Thyroid gland (tissue), 4 donors: ENCODE results near the gene NDUFA13. TPM values are rescaled to one million over a fixed set of nuclear protein-coding genes. Genes with fewer than 3 reads are reported as not detected.

Experiments
- DNase-seq, 2 donors: peaks; one replicate each; pipeline ENCODE4 v3.0.0-alpha.2; 2019
- H3K27ac ChIP-seq, 3 donors: fragments of 200-600 bp; sonication (generic); 1 replicate in 2 of 3; 2 replicates in 1 of 3; pipeline ENCODE4 v1.5.1; 2016 to 2019; ENCODE audit warnings: mild to moderate bottlenecking in 1 of 3, moderate library complexity in 1 of 3
- H3K27me3 ChIP-seq: fragments of 200-600 bp; sonication (generic); one replicate; pipeline ENCODE4 v1.5.1; 2019
- H3K36me3 ChIP-seq, 2 donors: fragments of 200-600 bp; sonication (generic); one replicate each; pipeline ENCODE4 v1.5.1; 2016 to 2019
- H3K4me1 ChIP-seq, 2 donors: fragments of 200-600 bp; sonication (generic); one replicate each; pipeline ENCODE4 v1.5.1; 2017 to 2019
- H3K4me3 ChIP-seq, 3 donors: fragments of 200-600 bp; sonication (generic); replicated peaks in 1 of 3; 1 replicate in 2 of 3; 2 replicates in 1 of 3; pipeline ENCODE4 v1.5.1; 2016; ENCODE audit warnings: mild to moderate bottlenecking in 1 of 3
- H3K9me3 ChIP-seq: fragments of 200-600 bp; sonication (generic); one replicate; pipeline ENCODE4 v1.5.1; 2017
- POLR2A ChIP-seq, 2 donors: fragments of 450-650 bp; IDR thresholded peaks; one replicate each; pipeline ENCODE4 v1.6.1; 2017; ENCODE audit warnings: antibody characterized with exemption in 2 of 2, mild to moderate bottlenecking in 2 of 2, moderate library complexity in 1 of 2
- WGBS, 2 donors: methylation state at CpG; one replicate each; pipeline ENCODE4 v1.1.5; 2017; 5-methylcytosine and 5-hydroxymethylcytosine counted together
- intact Hi-C: fragments of 100-400 bp; cut with DNase I; formaldehyde crosslinking; loops from one replicate; pipeline ENCODE4 v1.15.1; 2023
- total RNA-seq, 4 donors: library from RNA; depleted of rRNA; stranded (reverse); fragments of >200 nt; gene quantifications; one replicate each; pipeline ENCODE4 v1.2.3, GENCODE V29; 2016
- TF ChIP-seq, protein P1 (sequence below), 6 experiments: fragments of 200-600 bp in 3 of 6; fragments of 450-650 bp in 3 of 6; sonication (generic) in 3 of 6; IDR thresholded peaks; one replicate each; pipeline ENCODE4 v1.5.1; 2016 to 2019; ENCODE audit warnings: antibody characterized with exemption in 6 of 6, mild to moderate bottlenecking in 2 of 6, inconsistent platforms in 1 of 6, moderate library complexity in 1 of 6

The NDUFA13 gene
- total RNA-seq, 4 donors from 2014 or later, result 32.8 to 265 (median 63.6) TPM

DNA sequence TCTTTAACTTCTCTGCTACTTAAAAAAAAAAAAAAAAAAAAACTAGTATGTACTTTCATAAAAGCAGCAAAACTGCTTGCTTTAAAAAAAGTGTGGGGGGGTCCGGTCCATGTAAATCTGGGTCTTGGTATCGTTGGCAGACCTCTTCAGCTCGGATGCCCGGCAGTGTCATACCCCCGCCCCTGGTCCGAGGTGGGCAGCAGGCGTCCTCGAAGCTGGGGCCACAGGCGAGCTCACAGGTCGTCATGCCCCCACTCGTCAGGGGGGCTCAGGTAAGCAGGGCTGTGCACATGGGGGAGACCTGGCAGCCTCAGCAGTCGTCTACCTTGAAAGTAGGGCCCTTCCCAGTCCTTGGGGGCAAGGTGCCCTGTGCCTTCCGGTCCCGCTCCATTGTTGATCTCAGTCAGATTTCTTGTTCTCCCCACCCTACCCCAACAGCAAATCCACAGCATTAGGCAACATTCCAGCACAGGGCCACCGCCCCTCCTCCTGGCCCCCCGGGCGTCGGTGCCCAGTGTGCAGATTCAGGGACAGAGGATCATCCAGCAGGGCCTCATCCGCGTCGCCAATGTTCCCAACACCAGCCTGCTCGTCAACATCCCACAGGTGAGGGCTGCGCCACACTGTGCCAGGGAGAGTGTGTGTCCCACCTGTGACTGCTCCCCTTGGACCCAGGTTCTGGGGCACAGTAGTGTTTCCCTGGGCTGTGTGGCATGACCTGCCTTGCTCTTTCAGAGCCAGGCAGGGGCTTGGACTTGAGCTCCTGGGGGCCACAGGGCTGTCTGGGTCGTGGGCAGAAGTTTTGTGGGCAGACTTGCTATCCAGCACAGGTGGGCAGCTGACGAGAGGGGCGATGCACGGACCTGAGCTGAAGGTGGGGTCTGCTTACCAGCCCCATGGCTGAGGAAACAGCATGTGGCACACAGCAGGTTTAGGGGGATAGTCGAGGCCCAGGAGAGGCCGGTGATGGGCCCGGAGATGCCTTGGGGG, 20.1 kb upstream of the NDUFA13 start:
- no peak for DNase-seq
- Histone ChIP-seq H3K36me3 (peaks cover 55 to 59% of the 10 kb centered on the region in 2 donors), H3K4me1 (no peaks in the 10 kb centered on the region), H3K4me3 (no peak overlapping the region), H3K9me3 (no peaks in the 10 kb centered on the region), H3K27me3 (no peaks in the 10 kb centered on the region), H3K27ac (no peak overlapping the region)
- no peak for TF ChIP-seq POLR2A (IDR thresholded peaks at IDR 0.05)
- TF ChIP-seq, protein P1, sequence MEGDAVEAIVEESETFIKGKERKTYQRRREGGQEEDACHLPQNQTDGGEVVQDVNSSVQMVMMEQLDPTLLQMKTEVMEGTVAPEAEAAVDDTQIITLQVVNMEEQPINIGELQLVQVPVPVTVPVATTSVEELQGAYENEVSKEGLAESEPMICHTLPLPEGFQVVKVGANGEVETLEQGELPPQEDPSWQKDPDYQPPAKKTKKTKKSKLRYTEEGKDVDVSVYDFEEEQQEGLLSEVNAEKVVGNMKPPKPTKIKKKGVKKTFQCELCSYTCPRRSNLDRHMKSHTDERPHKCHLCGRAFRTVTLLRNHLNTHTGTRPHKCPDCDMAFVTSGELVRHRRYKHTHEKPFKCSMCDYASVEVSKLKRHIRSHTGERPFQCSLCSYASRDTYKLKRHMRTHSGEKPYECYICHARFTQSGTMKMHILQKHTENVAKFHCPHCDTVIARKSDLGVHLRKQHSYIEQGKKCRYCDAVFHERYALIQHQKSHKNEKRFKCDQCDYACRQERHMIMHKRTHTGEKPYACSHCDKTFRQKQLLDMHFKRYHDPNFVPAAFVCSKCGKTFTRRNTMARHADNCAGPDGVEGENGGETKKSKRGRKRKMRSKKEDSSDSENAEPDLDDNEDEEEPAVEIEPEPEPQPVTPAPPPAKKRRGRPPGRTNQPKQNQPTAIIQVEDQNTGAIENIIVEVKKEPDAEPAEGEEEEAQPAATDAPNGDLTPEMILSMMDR (IDR thresholded peaks at IDR 0.05), result no peak
- intact Hi-C loops, result no loop called here
- 93% methylated on average over 30 of the region's 30 CpGs for WGBS, 2 donors

DNA sequence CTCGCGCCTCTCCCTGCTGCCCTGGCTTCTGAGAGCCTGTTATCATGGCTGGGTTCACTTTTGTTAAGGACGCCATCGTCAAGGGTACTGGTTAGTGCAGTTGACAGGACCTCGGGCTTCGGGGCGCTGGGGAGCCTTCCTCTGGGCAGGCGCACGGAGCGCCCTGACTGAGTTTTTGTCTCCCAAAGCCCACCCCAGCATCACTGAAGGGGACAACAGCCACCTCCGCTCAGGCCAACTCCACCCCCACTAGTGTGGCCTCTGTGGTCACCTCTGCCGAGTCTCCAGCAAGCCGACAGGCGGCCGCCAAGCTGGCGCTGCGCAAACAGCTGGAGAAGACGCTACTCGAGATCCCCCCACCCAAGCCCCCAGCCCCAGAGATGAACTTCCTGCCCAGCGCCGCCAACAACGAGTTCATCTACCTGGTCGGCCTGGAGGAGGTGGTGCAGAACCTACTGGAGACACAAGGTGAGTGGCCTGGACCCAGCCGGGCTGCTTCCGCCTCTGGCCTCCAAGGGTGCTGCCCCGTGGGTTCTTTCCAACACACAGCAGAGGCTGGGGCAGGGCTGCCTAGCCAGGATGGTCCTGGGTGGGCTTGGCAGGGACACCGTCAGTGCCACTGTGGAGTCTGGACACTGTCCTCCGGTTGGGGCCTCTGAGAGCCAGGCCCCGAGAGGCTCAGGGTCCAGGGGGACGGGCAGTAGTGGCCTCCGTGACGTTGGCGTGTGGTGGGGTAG, 17.6 kb upstream of the NDUFA13 start:
- Histone ChIP-seq H3K4me3 (no peak overlapping the region), H3K4me1 (peaks cover 4 to 6% of the 10 kb centered on the region in 2 donors), H3K27me3 (no peaks in the 10 kb centered on the region), H3K27ac (no peak overlapping the region), H3K9me3 (no peaks in the 10 kb centered on the region), H3K36me3 (peaks cover 73 to 74% of the 10 kb centered on the region in 2 donors)
- TF ChIP-seq, protein P1 (IDR thresholded peaks at IDR 0.05), result no peak
- intact Hi-C loops, result no loop called here
- no peak for DNase-seq
- WGBS, 2 donors, result 94 to 95% methylated on average over 25 to 32 of the region's 33 CpGs

DNA sequence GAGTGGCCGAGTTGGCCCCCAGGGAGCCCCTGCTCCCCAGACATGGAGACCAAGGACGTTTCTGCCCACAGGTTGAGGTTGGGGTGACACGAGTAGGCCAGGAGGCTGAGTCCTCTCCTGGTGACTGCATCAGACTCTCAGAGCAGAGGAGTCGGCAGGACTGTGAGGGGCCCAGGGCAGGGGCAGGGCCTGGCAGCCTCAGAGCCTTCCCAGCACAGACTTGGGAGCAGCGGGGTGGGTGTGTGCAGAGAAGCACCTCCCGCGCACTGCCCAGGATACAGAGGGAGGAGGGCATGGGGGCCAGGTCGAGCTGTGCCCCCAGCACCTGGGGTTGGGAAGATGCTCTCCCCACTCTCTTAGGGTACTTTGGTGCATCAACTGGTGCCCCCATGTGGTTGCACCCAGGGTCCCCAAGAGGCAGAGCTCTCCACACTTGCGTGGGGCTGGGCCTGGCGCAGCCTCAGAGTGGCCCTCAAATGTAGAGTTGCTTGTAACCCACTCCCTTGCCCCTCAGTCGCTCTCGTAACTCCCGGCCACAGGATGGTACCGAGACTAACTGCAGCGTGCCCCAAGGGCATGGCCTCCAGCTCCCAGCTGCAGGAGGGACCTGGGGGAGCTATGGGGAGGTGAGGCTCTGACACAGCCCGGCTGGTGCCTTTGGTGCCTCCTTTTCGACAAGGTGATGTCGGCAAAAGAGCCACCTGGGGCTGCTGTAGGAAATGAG, 16.6 kb upstream of the NDUFA13 start:
- intact Hi-C loops, result no loop called here
- 90 to 95% methylated on average over 12 to 17 of the region's 18 CpGs for WGBS, 2 donors
- peaks cover 66 to 69% of the 10 kb centered on the region in 2 donors for H3K36me3 ChIP-seq
- peaks cover 4 to 13% of the 10 kb centered on the region in 2 donors for H3K4me1 ChIP-seq
- no peak overlapping the region for H3K4me3 ChIP-seq
- TF ChIP-seq, protein P1 (IDR thresholded peaks at IDR 0.05), result no peak
- no peak for TF ChIP-seq POLR2A (IDR thresholded peaks at IDR 0.05)
- no peaks in the 10 kb centered on the region for H3K9me3 ChIP-seq
- DNase-seq, result no peak
- H3K27me3 ChIP-seq, result no peaks in the 10 kb centered on the region
- H3K27ac ChIP-seq, result no peak overlapping the region

DNA sequence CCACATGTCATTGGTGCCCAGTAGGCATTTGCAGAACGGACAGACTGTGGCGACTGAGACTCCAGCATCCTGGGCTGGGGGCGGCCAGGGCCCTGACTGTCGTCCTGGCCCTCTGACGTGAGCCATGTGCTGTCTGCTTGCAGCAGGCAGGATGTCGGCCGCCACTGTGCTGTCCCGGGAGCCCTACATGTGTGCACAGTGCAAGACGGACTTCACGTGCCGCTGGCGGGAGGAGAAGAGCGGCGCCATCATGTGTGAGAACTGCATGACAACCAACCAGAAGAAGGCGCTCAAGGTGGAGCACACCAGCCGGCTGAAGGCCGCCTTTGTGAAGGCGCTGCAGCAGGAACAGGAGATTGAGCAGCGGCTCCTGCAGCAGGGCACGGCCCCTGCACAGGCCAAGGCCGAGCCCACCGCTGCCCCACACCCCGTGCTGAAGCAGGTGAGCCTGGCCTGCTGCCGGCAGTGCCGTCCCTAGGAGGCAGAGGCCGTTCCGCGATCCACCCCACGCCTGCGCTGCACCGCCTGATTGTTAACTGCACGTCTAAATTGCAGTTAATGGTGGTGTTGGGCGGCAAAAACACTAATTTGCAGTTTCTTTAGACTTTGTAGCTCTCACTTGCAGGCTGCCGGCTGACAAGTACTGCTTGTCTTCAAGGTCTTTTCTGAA, 14.9 kb upstream of the NDUFA13 start:
- H3K4me3 ChIP-seq, result no peak overlapping the region
- H3K36me3 ChIP-seq, result peaks cover 68 to 81% of the 10 kb centered on the region in 2 donors
- H3K27me3 ChIP-seq, result no peaks in the 10 kb centered on the region
- intact Hi-C loops, result no loop called here
- H3K9me3 ChIP-seq, result no peaks in the 10 kb centered on the region
- H3K4me1 ChIP-seq, result peaks cover 4 to 13% of the 10 kb centered on the region in 2 donors
- H3K27ac ChIP-seq, result no peak overlapping the region
- WGBS, 2 donors, result 91 to 94% methylated on average over 31 to 32 of the region's 34 CpGs
- no peak for TF ChIP-seq POLR2A (IDR thresholded peaks at IDR 0.05)
- TF ChIP-seq, protein P1 (IDR thresholded peaks at IDR 0.05), result no peak
- DNase-seq, result no peak
